Neural cell (in vitro differentiated cells): ENCODE measurements around the gene TMPRSS6.

Experiments used
- CTCF ChIP-seq: fragments of 450-650 bp; IDR thresholded peaks from 2 replicates; pipeline ENCODE4 v1.5.1; 2014; ENCODE audit warnings: antibody characterized with exemption, mild to moderate bottlenecking, moderate library complexity; ENCODE audit not compliant: poor library complexity, severe bottlenecking
- EZH2 ChIP-seq: fragments of 200-600, 300-800 bp; shearing (Covaris generic), sonication (generic); IDR thresholded peaks from 2 replicates; pipeline ENCODE4 v1.6.1; 2014; ENCODE audit warnings: antibody characterized with exemption, low read length, borderline replicate concordance, mild to moderate bottlenecking; ENCODE audit not compliant: insufficient read depth, poor library complexity, severe bottlenecking
- MXI1 ChIP-seq: fragments of 450-650 bp; conservative IDR thresholded peaks from 2 replicates; pipeline ENCODE4 v1.6.1; 2014; ENCODE audit warnings: antibody characterized with exemption, mild to moderate bottlenecking; ENCODE audit not compliant: poor library complexity, severe bottlenecking
- POLR2AphosphoS5 ChIP-seq: IDR thresholded peaks from 2 replicates; pipeline ENCODE4 v1.6.1; 2012
- RAD21 ChIP-seq: fragments of 450-650 bp; conservative IDR thresholded peaks from 2 replicates; pipeline ENCODE4 v1.6.1; 2014; ENCODE audit warnings: antibody characterized with exemption, mild to moderate bottlenecking, moderate library complexity
- REST ChIP-seq: IDR thresholded peaks from 2 replicates; pipeline ENCODE4 v1.6.1; 2012; ENCODE audit warnings: borderline replicate concordance
- TAF1 ChIP-seq: IDR thresholded peaks from 2 replicates; pipeline ENCODE4 v1.6.1; 2012; ENCODE audit warnings: low read depth

GRCh38 chr22:37126383-37126782, 16.9 kb upstream of the TMPRSS6 start:
- TF ChIP-seq EZH2: no peak
- no peak for TF ChIP-seq CTCF
- no peak for TF ChIP-seq RAD21
- no peak for TF ChIP-seq POLR2AphosphoS5
- no peak for TF ChIP-seq TAF1
- TF ChIP-seq MXI1: no peak
- no peak for TF ChIP-seq REST
